MM.1S (cell line): ENCODE results near the gene OR8G5.

ENCODE experiments used
- CTCF ChIP-seq: fragments of 300-600 bp; sonication (generic); IDR thresholded peaks from 2 replicates; pipeline ENCODE4 v1.5.1; 2016; ENCODE audit warnings: antibody characterized with exemption, low read length, mixed read lengths
- EZH2 ChIP-seq: fragments of 300-600 bp; sonication (generic); optimal IDR thresholded peaks from 2 replicates; pipeline ENCODE3; 2017; ENCODE audit warnings: low read depth, mild to moderate bottlenecking, antibody characterized with exemption, low read length, mixed read lengths

- no peak for TF ChIP-seq EZH2
- TF ChIP-seq CTCF: no peak
Measured at GRCh38 chr11:124276081-124276480, 19.9 kb downstream of the OR8G5 start.
